A549 (cell line): Measurements from ENCODE around the gene PLEKHA7. TPM values are rescaled to one million over a fixed set of nuclear protein-coding genes. Genes with fewer than 3 reads are reported as not detected.
A peak's percentile ranks its signal among the peaks of the same experiment; 100 is the strongest.

Source experiments
- ATAC-seq, 2 experiments: fragments of 200-7000 bp in 1 of 2; fragments of >200 bp in 1 of 2; cut with Nextera tagmentation in 1 of 2; cut with Tn5 transposase in 1 of 2; 3 replicates each; pipeline versions ENCODE4 v1.8.0 to v1.9.1; 2018 to 2020; ENCODE audit warnings: mild to moderate bottlenecking in 1 of 2, moderate library complexity in 1 of 2
- CTCF ChIA-PET: fragments of 300-600 bp; sonication (Branson Sonifier 250); formaldehyde crosslinking; extraction: SDS; loops from one replicate; lab custom pipeline; 2021; ENCODE audit warnings: antibody characterized with exemption, inconsistent platforms; lab: Yijun Ruan, JAX
- POLR2A ChIA-PET: fragments of 350-600 bp; formaldehyde crosslinking; extraction: SDS; loops from one replicate; lab custom pipeline; 2021; ENCODE audit warnings: antibody characterized with exemption, inconsistent platforms; lab: Yijun Ruan, JAX
- DNase-seq, 2 experiments: peaks; one replicate each; pipeline versions ENCODE4 v3.0.0 to v3.0.0-alpha.2; 2011 to 2016; ENCODE audit warnings: low read depth in 1 of 2, low spot score in 1 of 2
- FAIRE-seq: peaks from 2 replicates; lab custom pipeline; 2011; peaks lifted over from hg19 to GRCh38; lab: Jason Lieb, UNC
- H3K27ac ChIP-seq, 2 experiments: fragments of >200 bp; sonication (Bioruptor Twin); formaldehyde crosslinking; 3 replicates each; pipeline ENCODE4 v1.5.1; 2016 to 2017
- H3K4me1 ChIP-seq: fragments of >200 bp; sonication (Bioruptor Twin); formaldehyde crosslinking; 3 replicates; pipeline ENCODE4 v1.6.1; 2016
- H3K4me2 ChIP-seq: fragments of >200 bp; sonication (Bioruptor Twin); formaldehyde crosslinking; 3 replicates; pipeline ENCODE4 v1.6.1; 2016
- H3K4me3 ChIP-seq: fragments of >200 bp; sonication (Bioruptor Twin); formaldehyde crosslinking; 3 replicates; pipeline ENCODE4 v1.5.1; 2016
- H3K9me3 ChIP-seq: fragments of >200 bp; sonication (Bioruptor Twin); formaldehyde crosslinking; 3 replicates; pipeline ENCODE4 v1.6.1; 2016
- BHLHE40 ChIP-seq: IDR thresholded peaks from 2 replicates; pipeline ENCODE4 v1.6.1; 2012; ENCODE audit warnings: low read depth, low read length, inconsistent platforms
- CBX2 ChIP-seq: fragments of 200-600 bp; sonication (generic); IDR thresholded peaks from 2 replicates; pipeline ENCODE4 v1.6.1; 2016; ENCODE audit warnings: low read depth, mild to moderate bottlenecking, borderline replicate concordance
- CHD2 ChIP-seq: fragments of 150-350 bp; IDR thresholded peaks from 2 replicates; pipeline ENCODE4 v1.6.1; 2014; ENCODE audit warnings: low read length; ENCODE audit not compliant: partially characterized antibody
- ESRRA ChIP-seq: fragments of 150-350 bp; IDR thresholded peaks from 2 replicates; pipeline ENCODE4 v1.6.1; 2014; ENCODE audit warnings: mild to moderate bottlenecking, low read length, borderline replicate concordance
- GATA3 ChIP-seq: IDR thresholded peaks from 2 replicates; pipeline ENCODE4 v1.6.1; 2012; ENCODE audit warnings: borderline replicate concordance
- HES2 ChIP-seq: fragments of >200 bp; sonication (Bioruptor Twin); formaldehyde crosslinking; IDR thresholded peaks from 2 replicates; pipeline ENCODE4 v1.6.1; 2016
- HOXB13 ChIP-seq: fragments of 250-450 bp; sonication (Bioruptor Pico); IDR thresholded peaks from 2 replicates; pipeline ENCODE4 v1.5.0; 2020; ENCODE audit warnings: low read depth, mild to moderate bottlenecking, moderate library complexity
- KDM1A ChIP-seq: fragments of 200-600 bp; sonication (generic); IDR thresholded peaks from 2 replicates; pipeline ENCODE4 v1.6.1; 2016; ENCODE audit warnings: low read depth, mild to moderate bottlenecking
- KDM5A ChIP-seq: fragments of 200-600 bp; sonication (generic); IDR thresholded peaks from 2 replicates; pipeline ENCODE4 v1.6.1; 2016; ENCODE audit warnings: antibody characterized with exemption, mild to moderate bottlenecking
- MAZ ChIP-seq: fragments of 150-350 bp; IDR thresholded peaks from 2 replicates; pipeline ENCODE4 v1.6.1; 2014; ENCODE audit warnings: antibody characterized with exemption, low read depth, low read length, borderline replicate concordance
- MYC ChIP-seq: IDR thresholded peaks from 2 replicates; pipeline ENCODE4 v1.6.1; 2012; ENCODE audit warnings: mild to moderate bottlenecking, inconsistent platforms, low read length, improper control_type of control experiment, borderline replicate concordance
- NPAS2 ChIP-seq: fragments of 250-450 bp; sonication (Bioruptor Pico); IDR thresholded peaks from 2 replicates; pipeline ENCODE4 v1.8.0; 2022; ENCODE audit warnings: mild to moderate bottlenecking, moderate library complexity, borderline replicate concordance
- POLR2A ChIP-seq: IDR thresholded peaks from 2 replicates; pipeline ENCODE4 v1.6.1; 2012; ENCODE audit warnings: mild to moderate bottlenecking, low read length
- RARB ChIP-seq: fragments of 250-450 bp; sonication (Bioruptor Pico); IDR thresholded peaks from 2 replicates; pipeline ENCODE4 v1.8.0; 2021; ENCODE audit warnings: mild to moderate bottlenecking, moderate library complexity
- REST ChIP-seq: fragments of 200-600 bp; sonication (generic); IDR thresholded peaks from 2 replicates; pipeline ENCODE4 v1.6.1; 2016; ENCODE audit warnings: antibody characterized with exemption, mild to moderate bottlenecking, moderate library complexity
- RNF2 ChIP-seq: fragments of 200-600 bp; sonication (generic); IDR thresholded peaks from 2 replicates; pipeline ENCODE4 v1.6.1; 2016; ENCODE audit warnings: low read depth, mild to moderate bottlenecking, antibody characterized with exemption, moderate library complexity, borderline replicate concordance
- SREBF2 ChIP-seq: fragments of 450-650 bp; IDR thresholded peaks from 2 replicates; pipeline ENCODE4 v1.6.1; 2014; ENCODE audit warnings: mild to moderate bottlenecking, moderate library complexity
- TP53 ChIP-seq: fragments of 250-450 bp; sonication (Bioruptor Pico); IDR thresholded peaks from 2 replicates; pipeline ENCODE4 v1.5.0; 2021; ENCODE audit warnings: mild to moderate bottlenecking, moderate library complexity
- ZC3H11A ChIP-seq: fragments of 450-650 bp; IDR thresholded peaks from 2 replicates; pipeline ENCODE4 v1.6.1; 2014; ENCODE audit warnings: antibody characterized with exemption, mild to moderate bottlenecking
- ZFP36 ChIP-seq: fragments of 450-650 bp; IDR thresholded peaks from 2 replicates; pipeline ENCODE4 v1.6.1; 2014; ENCODE audit warnings: borderline replicate concordance; ENCODE audit not compliant: partially characterized antibody
- ZSCAN20 ChIP-seq: fragments of 250-450 bp; sonication (Bioruptor Pico); IDR thresholded peaks from 2 replicates; pipeline ENCODE4 v1.8.0; 2022; ENCODE audit warnings: mild to moderate bottlenecking, moderate library complexity
- WGBS: methylation state at CpG from one replicate; pipeline ENCODE4 v1.1.6; 2017; ENCODE audit errors: missing lambda C conversion rate; 5-methylcytosine and 5-hydroxymethylcytosine counted together
- polyA plus RNA-seq, 4 experiments: library from polyadenylated mRNA; depleted of rRNA in 3 of 4; stranded (reverse); fragments of >200 nt; fragmentation: RNase III in 1 of 4; extraction: RNeasy Plus Mini Kit Qiagen cat#74134 plus additional on column Dnase treatment in 1 of 4; gene quantifications; 2 replicates in 3 of 4; 3 replicates in 1 of 4; pipeline ENCODE4 v1.2.3, GENCODE V29; 2011 to 2017
- TF ChIP-seq, protein P1 (sequence below): IDR thresholded peaks from 2 replicates; pipeline ENCODE4 v1.6.1; 2012
- TF ChIP-seq, protein P2 (sequence below): fragments of 250-450 bp; sonication (Bioruptor Pico); IDR thresholded peaks from 2 replicates; pipeline ENCODE4 v1.5.0; 2020; ENCODE audit warnings: low read depth, mild to moderate bottlenecking, moderate library complexity
- TF ChIP-seq, protein P3 (sequence below): fragments of >200 bp; sonication (Bioruptor Twin); formaldehyde crosslinking; IDR thresholded peaks from 3 replicates; pipeline ENCODE4 v1.6.1; 2016

The PLEKHA7 gene
- polyA plus RNA-seq, 2 of the 4 experiments (the other 2 are of a cell fraction): 8.7 to 13.8 TPM

DNA sequence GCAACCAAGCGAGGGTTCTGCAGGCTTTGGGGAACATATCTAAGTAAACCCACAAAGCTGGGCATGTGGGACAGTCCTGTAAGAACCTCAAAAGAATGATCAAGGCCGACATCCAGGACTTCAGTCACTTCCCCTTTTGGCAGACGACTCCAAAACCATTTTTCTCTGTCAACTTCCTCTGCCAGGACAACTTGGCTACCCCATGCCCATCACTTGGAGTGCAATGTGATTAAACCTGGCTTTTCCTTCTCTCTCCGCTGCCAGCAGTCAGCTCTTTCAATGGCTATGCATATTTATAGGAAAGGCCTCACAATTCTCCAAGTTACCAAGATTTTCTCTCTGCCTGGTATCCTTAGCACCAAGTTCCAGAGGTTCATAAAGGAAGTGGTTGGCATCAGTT is 196.9 kb downstream of the PLEKHA7 start:
- FAIRE-seq (no peak), DNase-seq (no peak), ATAC-seq (no peak)
- Histone ChIP-seq H3K9me3 (no peaks in the 10 kb centered on the region), H3K27ac (peak overlapping the region in 1 of 2 experiments; percentile 48; a peak in 1 of 6 replicates), H3K4me3 (no peak overlapping the region), H3K4me2 (no peak overlapping the region), H3K4me1 (peaks cover 29% of the 10 kb centered on the region)
- WGBS: 90% methylated on average over 4 of the region's 4 CpGs
- ChIA-PET POLR2A (no interaction called here), CTCF (interaction anchor here (0.9 to 6.2 kb wide), 4 partner anchors 10 to 246 kb away, joined by 3 to 56 read pairs (median 5); no protein-coding TSS in a partner anchor)
- TF ChIP-seq, protein P1, sequence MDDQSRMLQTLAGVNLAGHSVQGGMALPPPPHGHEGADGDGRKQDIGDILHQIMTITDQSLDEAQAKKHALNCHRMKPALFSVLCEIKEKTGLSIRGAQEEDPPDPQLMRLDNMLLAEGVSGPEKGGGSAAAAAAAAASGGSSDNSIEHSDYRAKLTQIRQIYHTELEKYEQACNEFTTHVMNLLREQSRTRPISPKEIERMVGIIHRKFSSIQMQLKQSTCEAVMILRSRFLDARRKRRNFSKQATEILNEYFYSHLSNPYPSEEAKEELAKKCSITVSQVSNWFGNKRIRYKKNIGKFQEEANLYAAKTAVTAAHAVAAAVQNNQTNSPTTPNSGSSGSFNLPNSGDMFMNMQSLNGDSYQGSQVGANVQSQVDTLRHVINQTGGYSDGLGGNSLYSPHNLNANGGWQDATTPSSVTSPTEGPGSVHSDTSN: no peak
- TF ChIP-seq ESRRA (no peak), ZSCAN20 (CRISPR knock-in tag) (no peak), TP53 (CRISPR knock-in tag) (no peak)
- TF ChIP-seq, all 56 proteins: peak for 0

GRCh38 chr11:16816358-16817270 is 197.6 kb downstream of the PLEKHA7 start:
- DNase-seq (no peak), FAIRE-seq (no peak), ATAC-seq (no peak)
- ChIA-PET POLR2A (no interaction called here), CTCF (interaction anchor here (0.6 to 6.2 kb wide), 6 partner anchors 10 to 247 kb away, joined by 3 to 56 read pairs (median 5); partner anchors contain the start of gene PLEKHA7)
- no peak overlapping the region for H3K4me2 ChIP-seq
- peaks cover 29% of the 10 kb centered on the region for H3K4me1 ChIP-seq
- no peak overlapping the region for H3K4me3 ChIP-seq
- WGBS: 96% methylated on average over 24 of the region's 32 CpGs
- TF ChIP-seq MAZ (no peak), RARB (CRISPR knock-in tag) (no peak), POLR2A (no peak), GATA3 (no peak), KDM5A (no peak), NPAS2 (CRISPR knock-in tag) (no peak), HOXB13 (CRISPR knock-in tag) (no peak), RNF2 (no peak), CBX2 (no peak), CHD2 (no peak), ZFP36 (no peak), MYC (no peak), KDM1A (no peak), SREBF2 (no peak), ZC3H11A (no peak)
- TF ChIP-seq, protein P2, sequence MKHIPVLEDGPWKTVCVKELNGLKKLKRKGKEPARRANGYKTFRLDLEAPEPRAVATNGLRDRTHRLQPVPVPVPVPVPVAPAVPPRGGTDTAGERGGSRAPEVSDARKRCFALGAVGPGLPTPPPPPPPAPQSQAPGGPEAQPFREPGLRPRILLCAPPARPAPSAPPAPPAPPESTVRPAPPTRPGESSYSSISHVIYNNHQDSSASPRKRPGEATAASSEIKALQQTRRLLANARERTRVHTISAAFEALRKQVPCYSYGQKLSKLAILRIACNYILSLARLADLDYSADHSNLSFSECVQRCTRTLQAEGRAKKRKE: no peak
- TF ChIP-seq, all 56 proteins: peak for 0
- Histone ChIP-seq H3K27ac (no peak overlapping the region), H3K9me3 (no peaks in the 10 kb centered on the region)

GRCh38 chr11:16815047-16815767 is 199.0 kb downstream of the PLEKHA7 start:
- no peak for DNase-seq
- ChIA-PET POLR2A (no interaction called here), CTCF (interaction anchor here (0.7 to 6.2 kb wide), 4 partner anchors 13 to 248 kb away, joined by 3 to 56 read pairs (median 6); no protein-coding TSS in a partner anchor)
- Histone ChIP-seq H3K4me2 (no peak overlapping the region), H3K4me3 (no peak overlapping the region), H3K27ac (no peak overlapping the region), H3K4me1 (peaks cover 17% of the 10 kb centered on the region), H3K9me3 (no peaks in the 10 kb centered on the region)
- no peak for ATAC-seq
- 86% methylated on average over 23 of the region's 23 CpGs for WGBS
- FAIRE-seq: no peak
- TF ChIP-seq ESRRA (no peak), BHLHE40 (no peak), ZC3H11A (no peak), HES2 (no peak), REST (no peak), MAZ (no peak)
- TF ChIP-seq, protein P3, sequence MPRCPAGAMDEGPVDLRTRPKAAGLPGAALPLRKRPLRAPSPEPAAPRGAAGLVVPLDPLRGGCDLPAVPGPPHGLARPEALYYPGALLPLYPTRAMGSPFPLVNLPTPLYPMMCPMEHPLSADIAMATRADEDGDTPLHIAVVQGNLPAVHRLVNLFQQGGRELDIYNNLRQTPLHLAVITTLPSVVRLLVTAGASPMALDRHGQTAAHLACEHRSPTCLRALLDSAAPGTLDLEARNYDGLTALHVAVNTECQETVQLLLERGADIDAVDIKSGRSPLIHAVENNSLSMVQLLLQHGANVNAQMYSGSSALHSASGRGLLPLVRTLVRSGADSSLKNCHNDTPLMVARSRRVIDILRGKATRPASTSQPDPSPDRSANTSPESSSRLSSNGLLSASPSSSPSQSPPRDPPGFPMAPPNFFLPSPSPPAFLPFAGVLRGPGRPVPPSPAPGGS: no peak
